ENCODE measurements around the gene E2F8.

DNA sequence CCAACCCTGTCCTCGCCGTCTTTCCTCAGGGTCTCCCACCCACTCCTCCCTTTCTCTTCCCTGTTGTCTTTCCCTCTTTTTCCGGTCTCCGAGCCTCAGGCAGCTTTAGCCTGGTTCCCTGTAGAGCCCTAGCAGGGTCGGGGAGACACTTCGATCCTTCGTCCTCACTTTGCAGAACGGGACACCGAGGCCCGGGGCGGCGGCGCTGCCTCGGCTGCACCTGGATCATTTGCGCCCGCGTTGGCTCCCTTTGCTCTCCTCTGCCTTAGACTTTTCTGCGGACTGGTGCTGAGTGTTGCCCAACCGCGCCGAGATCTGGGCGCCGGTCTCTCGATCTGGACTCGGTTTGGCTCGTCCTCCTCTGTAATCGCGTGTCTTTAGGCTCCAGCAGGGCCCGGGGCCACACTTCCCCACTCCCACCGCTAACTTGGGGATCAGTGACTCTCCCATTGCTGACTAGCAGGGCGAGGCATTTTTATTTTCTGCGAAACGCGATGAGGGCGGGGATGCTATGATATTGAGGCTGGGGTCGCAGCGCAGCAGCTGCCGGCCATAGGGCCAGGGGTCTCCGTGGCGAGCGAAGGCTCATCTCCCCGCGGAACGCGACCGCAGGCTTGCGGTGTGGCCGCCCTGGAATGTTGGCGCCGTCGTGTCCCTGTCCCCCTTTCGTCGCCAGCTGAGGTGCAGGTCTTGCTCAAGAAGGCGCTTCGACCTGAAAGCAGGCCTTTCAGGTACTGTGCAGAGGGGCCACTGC is 1.6 kb upstream of the E2F8 start:
- TF ChIP-seq CTCF (IDR thresholded peaks at IDR 0.05) = no peak
- TF ChIP-seq POLR2A (IDR thresholded peaks at IDR 0.05) = no peak
